ENCODE data around the gene CAMTA1.

CAMTA1 gene

DNA sequence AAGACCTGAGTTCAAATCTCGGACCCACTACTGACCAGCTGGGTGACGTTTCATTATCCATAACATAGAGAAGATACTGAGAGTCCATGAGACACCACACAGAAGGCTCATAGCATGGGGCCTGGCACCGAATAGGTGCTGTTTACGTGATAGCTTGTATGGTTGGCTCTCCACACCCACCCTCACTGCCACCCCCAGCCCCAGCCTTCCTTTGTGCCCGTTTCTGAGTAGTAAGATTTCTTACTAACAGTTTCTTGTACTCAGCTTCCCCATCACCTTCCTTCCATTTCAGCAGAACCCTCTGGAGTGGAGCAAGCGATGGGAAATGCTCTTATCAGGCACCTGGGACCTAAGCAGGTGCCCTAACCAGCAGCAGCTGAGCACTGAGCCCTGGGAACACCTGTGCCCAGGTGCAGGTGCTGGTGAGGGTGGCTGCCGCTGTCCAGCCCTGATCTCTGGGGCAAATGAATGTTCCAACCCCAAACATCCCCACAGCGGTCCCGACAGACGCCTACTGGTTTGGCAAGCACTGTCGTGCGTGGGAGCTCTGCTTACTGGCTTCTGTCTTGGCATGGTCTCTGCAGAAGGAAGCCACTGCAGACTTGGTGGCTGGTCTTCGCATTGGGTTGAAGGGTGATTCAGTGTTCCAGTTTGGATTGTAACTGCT lies 225.4 kb downstream of the CAMTA1 start:
- DNase-seq = no peak

DNA sequence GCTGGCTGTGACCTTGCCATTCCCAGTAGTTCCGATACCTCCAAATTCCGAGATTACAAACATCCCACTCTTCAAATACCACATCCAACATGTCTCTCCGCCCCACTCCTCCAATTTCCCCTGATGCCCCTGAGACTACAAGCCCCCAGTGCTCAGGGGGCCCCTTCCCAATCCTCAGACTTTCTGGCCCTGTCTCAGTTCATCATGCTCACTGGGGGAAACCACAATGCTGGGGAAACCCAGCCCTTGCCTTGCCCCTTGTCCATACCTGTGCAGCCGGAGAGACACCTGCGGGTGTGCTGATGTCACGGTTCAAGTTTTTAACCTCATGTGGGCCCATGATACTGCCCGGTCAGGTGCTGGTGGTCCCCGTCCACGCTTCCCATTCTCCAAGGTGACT lies 226.6 kb downstream of the CAMTA1 start:
- DNase-seq = no peak

DNA sequence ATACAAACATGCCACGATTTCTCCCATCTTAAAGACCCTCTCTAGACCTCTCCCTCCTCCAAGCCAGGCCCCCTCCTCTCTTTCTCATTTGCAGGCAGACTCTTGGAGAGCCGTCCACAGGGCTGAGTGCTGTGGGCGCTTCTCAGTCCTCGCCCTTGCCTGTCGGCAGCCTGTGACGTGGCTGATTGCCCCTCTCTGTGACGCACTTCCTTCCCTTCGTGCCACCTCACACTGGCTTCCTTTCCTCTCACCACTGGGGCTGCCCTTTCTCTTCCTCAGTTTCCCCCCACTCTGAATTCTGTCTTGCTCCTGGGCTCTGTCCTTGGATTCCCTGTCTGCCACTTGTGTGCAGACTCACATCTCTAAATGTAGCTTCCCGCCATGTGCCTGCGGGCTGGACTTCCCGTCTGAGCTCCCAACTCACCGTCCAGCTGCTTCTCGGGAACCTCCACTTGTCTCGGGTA lies 227.2 kb downstream of the CAMTA1 start:
- DNase-seq = no peak

DNA sequence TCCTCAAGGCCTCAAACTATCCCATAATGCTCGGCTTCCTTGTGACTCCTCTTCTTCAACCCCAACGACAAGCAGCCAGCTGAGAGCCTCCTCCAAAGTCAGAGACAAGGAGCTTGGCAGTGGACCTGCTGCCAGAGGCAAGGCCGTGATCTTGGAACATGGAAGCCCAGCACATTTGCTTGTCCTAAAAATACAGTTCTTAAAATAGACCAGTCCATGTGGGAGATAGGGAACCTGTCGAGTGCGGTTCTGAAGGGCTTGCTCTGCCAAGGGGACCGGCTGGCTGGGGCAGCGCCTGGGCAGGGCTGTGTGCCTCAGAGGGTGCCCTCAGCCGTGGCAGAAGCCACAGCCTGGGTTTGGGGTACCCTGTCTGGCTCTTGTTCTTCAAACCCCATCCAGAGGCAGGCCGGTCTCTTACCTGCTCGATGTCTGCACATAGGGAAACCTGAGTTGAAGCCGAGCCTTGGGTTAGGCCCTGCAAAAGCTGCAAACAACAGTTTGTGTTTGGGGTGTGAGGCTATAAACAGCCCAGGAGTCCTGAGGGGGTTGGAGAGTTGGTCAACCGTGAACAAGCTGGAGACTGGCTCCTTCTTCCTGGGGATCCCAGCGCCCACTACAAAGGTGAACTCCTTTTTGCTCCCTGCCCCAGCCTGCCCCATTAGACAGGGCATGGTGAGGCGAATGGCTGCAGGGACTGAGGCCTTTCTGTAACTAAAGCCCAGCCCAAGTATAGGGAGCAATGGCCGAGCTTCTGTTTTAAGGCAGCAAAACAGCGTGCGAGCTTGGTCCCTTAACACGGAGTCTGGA lies 228.8 kb downstream of the CAMTA1 start:
- no peak for DNase-seq

DNA sequence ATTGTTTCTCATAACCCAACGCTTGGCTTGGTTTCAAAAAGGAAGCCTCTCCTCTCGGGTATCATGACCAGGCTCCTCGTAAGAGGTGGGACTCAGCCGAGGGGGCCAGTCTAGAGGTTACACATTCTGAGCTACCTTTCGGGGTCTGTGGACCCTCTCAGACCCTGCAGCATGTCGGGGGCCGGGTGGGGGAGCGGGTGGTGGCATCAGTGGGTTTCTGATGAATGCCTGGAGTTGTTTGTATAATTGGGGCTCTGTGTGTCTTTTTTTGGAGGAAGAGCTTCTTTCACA lies 229.3 kb downstream of the CAMTA1 start:
- DNase-seq = no peak

DNA sequence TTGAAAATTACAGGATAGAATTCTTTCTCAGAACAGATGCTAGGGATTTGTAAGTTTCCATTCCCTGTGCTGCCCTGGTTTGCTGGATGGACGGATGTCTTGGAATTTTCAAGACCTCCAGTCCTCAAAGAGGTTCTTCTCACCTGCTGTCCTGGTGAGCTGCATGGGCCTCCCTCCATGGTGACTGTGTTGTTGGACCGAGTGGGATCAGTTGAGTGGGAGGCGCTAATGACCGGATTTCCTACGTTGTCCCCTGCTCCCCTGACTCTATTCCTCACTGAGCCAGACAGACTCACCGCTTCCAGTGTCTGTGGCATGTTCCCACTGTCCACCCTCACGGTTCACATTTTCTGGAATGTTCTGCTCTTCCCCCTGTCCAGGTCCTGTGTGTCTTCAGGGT lies 229.8 kb downstream of the CAMTA1 start:
- DNase-seq = no peak

DNA sequence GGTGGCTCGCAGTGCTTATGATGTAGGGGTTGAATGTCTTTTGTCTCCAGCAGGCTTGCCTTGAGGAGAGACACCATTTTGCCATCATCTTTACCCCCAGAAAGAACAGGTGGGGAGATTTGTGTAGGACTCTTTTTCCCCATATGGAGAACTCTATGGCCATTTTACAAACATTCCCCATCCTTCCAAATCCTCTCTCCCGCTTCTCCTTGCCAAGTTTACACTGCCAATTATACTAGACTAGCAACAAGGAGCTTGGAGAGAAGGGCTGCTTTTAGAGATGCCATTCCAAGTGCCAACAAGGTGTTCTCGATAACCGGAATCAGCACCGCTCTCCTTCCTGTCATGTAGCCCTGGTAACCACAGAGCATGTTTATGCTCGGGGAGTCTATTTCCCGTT lies 233.1 kb downstream of the CAMTA1 start:
- DNase-seq = no peak

DNA sequence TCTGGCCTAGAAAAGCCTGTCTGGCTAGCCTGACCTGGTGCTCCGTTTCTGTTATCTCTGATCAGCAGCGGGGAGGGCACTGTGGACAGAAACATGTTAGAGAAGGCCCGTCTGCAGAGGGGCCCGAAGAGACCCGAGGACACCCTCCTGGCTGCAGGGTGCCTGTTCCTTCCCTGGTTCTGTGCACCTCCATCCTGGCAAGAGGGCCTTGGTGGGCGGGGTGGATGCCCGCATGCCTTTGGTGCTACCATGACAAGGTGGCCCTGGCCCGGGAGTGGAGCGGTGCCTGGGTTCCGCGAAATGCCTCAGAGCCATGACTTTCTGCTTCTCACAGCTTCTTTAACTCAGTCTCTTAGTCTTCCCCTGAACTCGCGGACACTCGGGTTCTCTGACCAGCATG lies 233.6 kb downstream of the CAMTA1 start:
- no peak for DNase-seq

DNA sequence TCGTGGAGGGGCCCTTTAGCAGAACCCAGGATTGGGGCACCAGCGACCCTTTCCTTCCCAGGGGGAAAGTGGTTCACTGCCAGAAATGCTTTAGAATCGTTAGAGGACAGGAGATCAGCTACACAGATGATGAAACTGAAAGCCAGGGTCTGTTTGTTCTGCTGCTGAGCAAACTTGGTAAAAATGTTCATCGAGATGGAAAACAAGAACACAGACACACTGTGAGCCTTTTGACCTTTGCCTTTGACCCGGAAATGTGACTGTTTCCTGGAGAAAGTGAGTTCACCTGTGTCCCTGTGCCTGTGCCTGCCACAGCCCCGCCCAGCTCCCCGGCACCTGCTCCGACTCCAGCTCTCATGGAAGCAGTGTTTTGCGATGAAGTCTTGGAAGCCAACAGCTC lies 234.3 kb downstream of the CAMTA1 start:
- DNase-seq = no peak

DNA sequence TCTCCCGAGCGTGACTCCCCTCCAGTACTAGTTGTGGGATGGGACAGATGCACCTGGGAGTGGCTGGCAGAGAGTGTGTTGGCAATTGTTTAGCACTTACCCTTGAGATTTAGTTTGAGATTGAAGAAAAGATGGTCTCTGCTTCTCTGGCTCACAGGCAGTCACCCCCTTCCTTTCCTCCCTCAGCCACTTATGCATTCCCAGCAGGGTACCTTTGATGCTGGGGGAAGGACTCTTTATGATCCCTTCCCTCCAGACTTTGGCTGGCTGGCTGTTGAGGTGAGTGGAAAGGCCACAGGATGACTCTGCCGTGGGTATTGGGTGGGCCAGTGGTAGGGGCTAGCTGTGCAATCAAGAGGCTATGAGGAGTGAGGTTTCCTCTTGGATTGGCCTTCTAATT lies 236.8 kb downstream of the CAMTA1 start:
- DNase-seq = no peak

DNA sequence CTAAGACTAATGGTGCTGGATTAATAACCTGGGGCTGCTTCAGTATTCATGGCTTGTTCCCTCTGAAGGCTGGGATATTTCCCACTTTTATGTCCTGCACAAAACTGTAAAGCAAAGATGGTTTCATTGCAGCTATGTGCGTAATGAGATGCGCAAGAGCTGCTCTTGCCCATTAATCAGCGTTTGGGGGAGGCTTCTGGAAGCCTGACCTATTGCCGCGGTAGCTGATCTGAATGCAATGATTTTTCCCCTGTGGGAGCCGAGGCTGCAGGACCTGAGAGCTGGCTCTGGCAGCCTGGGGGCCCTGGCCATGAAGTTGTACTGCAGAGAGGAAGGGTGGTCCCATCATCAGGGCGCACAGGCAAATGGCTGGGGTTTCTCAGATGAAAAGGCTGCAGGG lies 239.8 kb downstream of the CAMTA1 start:
- DNase-seq = no peak

DNA sequence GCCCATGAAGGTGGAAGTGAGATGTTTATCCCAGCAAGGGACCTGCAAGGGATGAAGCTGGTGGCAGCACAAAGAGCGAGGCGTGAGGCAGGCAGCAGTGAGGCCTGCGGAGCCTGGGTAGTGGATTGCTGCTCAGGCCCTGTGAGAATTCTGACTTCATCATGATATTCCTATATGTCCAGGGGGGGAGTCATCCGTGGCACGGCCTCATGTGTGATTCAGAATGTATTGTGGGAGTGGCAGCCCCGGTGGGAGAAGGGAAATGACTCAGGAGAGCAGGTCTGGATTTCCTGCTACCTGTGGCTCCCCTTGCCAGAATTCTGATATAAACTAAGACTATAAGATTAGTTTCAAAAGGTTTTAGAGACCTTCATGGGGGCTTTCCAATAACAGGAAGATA lies 240.9 kb downstream of the CAMTA1 start:
- no peak for DNase-seq

DNA sequence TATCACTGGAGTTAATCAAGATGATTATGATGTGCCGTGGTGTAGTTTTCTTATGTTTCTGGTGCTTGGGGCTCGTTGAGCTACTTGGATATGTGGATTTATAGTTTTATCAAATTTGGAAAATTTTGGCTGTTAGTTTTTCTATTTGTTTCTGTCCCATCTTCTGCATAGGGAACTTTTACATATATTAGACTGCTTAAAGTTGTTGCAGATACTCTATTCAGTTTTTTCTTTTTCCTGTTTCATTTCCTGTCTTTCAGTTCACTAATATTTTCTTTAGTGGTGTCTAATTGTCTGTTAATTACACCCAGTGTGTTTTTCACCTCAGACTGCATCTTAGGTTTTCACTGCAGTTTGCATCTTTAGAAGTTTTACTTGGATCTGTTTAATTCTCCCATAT lies 247.7 kb downstream of the CAMTA1 start:
- no peak for DNase-seq

DNA sequence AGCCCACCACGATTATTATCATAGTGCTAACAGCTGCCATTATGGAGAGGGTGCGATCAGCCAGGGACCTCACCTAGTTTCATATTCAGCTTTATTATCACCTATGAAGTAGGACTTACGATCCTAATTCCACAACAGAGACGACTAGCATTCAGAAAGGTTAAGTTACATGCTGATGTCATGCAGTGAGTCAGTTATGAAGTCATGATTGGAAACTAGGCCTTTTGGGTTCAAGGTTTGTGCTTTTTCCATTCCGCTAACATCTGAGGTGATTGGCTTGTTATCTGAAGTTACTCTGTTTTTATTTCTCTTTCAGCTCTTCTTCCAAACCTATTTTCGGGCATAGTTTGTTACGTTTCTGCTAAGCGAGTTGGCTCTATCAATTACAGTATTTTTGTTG lies 251.1 kb downstream of the CAMTA1 start:
- DNase-seq = no peak

DNA sequence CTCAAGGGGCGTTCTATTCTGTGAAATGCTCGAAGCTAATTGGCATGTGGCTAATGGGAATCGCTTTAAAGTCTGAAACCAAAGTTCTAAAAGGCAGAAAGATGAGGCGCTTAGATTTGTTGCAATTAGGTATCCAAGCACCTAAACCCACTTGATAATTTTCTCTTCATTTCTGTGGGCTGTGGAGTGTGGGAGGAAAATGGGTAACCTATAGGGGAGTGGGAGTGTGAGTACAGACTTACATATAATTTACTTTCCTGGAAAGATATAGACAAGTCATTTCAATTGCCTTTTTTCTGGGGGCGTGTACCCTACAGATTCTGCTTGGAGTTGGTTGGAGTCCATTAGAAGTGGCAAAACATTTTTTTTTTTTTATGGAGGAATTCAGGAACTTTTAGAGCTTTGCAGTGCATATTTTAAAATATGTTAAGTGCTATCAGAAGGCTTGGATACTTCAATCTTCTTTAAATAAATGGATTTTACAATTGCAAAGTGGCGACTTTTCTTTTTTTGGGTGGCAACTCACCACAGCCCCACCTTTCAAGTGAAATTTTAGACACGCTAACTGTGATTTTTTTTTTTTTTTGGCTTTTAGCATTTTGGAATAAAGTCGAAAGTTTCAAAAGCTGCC lies 254.5 kb downstream of the CAMTA1 start:
- no peak for DNase-seq

DNA sequence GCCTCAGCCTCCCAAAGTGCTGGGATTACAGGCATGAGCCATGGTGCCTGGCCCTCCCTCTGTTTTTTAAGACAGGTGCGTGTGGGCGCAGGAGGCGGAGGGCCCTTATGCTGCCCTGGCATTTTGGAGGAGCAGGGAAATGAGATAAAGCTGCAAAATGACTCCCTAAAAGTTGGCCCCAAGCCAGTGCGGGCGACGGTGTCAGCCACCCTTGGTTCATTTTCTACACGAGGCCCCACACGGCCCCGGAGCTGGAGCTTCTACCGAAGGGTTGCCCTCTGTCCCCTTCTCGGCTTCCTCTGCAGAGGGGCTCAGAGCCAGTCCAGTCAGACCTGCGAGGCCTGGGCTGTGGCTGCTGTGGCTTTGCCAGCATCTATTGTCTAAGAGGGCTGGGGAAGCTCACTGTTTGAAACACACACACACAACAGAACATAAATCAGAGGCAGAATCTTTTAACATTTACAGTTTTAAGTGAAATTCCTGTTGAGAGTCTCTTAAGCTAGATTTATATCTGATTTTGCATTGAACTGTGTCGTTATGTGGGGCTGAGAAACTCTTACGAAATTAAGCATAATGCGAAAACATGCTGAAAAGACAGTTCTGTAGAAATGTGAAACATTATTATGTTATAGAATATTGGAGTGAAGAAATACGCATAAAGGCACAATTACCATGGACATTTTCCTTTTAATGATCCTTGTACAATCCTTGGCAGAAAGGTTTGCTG lies 255.9 kb downstream of the CAMTA1 start:
- no peak for DNase-seq

DNA sequence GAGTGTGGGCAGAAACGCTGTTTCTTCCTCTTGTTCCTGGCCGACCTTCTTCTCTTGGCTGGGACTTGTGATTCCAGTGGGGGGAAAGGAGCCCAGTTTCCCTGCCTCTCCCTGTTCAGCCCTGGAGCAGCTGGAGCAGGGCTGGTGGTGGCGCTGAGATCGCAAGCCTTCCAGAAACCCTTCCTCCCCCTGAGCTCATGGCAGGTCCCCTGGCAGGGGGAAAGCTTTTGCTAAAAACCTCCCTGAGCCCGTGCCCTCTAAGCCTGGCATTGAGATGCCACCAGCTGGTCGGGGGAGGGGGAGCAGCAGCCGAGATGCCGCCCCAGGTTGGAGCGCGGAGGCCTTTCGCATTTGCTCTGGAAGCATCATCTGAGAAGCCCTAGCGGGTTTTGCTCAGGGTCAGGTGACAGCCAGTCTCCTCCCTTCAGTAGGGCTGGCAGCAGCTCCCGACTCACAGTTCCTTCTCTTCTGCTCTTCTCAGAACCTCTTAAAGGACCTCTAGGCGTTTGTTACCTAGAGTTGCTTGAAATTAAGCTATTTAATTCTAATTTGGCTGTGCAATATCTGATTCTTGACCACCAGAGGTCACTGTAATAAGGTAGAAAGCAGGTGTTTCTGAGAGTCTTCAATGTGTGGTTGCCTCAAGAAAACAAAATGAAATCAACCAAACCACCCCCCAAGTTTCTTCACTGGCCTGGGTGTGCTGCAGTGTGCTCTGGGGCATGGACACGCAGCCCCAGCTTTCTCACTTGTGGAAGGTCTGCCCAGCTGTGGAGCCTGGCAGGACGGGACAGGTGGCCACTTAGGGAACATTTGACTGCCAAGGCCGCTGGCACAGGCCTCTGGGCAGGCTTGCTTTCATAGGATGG lies 257.3 kb downstream of the CAMTA1 start:
- peak; percentile 25 to 57 for DNase-seq

DNA sequence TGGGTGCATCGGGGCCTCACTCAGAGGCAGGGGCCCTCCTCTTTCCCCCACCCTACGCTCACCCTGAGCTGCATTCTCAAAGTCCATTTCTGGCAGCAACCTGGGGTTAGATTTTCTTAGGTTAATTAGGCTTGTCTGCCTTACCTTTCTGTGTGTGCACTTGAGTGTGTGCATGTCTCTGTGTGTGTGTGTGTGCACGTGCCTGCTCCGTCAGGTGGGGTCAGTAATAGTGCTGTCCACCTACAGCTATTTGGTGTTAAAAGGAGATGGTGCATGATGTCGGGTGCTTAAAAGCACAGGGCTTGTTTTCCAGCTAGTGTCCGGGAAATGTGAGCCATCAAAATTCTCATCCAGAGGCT lies 257.9 kb downstream of the CAMTA1 start:
- no peak for DNase-seq

DNA sequence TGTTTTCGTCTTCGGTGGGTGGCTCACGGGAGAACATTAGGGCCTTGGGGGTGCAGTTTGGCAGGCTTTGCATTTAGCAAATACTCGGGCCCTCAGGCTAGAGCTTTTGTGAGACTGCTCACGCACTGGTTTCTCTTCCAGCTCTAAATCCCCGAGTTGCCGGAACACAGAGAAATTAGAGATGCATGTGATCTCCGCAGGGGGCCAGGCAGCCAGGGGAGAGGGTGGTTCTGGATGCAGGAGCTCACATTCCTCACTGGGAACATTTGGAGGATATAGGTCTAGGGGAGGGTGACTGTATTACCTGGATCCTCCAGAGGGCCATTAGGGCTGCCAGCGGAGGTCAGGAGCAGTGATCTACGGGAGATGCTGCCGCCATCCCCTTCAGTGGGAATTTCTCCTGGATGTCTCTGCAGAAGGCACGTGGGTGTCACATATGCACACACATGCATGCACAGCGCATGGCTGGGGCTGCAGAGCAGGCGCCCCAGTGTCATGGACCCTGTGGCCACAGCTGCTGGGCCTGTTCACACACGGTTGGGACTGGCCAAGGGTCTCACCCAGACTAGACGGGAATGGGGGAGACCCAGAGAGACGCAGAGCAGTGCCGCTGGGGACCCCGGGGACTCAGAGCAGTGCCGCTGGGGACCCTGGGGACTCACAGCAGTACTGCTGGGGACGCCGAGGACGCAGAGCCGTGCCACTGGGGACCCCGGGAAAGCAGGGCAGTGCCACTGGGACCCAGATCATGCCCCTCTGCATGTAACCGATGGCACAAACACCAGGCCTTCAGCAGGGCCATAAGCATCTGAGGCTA lies 258.7 kb downstream of the CAMTA1 start:
- DNase-seq = no peak

DNA sequence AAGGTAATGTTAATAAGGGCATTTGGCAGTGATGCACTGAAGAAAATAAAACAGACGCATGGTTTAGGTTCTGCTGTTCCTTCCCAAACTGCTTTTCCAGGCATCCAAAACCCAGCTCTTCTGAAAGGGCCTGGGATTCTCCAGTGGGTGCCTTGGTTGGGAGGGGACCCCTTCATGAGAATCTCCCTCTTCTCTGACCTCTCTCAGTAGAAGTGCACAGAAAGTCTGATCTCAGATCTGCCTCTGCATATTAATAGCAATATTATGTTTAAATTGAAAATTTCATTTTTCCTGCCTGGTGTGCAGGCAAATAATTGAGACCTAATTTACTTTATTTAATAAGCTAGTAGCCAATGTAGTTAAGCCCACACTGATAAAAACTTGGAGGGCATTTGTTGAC lies 260.6 kb downstream of the CAMTA1 start:
- no peak for DNase-seq

DNA sequence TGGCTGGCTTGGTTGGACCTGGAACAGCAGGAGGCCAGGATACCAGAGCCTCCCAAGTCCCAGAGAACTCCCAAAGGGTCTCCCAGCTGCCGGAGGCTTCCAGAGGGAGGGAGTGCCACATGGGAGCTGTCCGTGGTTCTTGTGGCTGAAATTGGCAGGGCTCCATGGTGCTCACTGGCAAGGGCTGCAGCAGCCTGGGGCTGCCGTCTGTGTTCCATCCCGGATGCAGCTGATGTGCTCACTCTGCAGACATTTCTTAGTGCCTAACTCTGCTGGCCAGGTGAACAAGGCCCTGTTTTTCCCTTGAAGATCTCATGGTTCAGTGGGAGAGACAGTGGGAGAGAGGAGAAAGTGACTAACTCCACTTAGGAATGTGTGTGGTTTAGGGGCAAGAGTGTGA lies 261.1 kb downstream of the CAMTA1 start:
- no peak for DNase-seq

DNA sequence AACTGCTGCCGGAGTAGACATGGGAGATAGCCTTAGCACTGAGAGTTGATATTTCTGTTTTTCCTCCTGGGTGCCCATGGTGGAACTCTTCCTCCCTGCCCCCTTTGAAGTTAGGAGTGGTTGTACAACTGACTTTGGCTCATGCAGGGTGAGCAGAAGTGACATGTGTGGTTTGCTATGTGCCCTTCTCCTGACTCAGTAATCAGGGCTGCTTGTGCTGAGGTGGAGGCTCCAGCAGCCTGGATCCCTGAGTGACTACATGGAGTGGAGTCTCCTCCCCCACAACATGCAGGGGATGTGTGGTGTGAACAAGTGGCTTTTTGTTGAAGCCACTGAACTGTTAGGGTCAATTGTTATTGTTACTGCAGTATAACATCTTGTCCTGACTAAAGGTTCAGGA lies 261.6 kb downstream of the CAMTA1 start:
- DNase-seq = no peak
